ENCODE data around the gene ZCCHC14. TPM values are rescaled to one million over a fixed set of nuclear protein-coding genes. Genes with fewer than 3 reads are reported as not detected.

Gene ZCCHC14
- total RNA-seq, 1 experiment from 2014 or later, result 37.8 TPM

DNA sequence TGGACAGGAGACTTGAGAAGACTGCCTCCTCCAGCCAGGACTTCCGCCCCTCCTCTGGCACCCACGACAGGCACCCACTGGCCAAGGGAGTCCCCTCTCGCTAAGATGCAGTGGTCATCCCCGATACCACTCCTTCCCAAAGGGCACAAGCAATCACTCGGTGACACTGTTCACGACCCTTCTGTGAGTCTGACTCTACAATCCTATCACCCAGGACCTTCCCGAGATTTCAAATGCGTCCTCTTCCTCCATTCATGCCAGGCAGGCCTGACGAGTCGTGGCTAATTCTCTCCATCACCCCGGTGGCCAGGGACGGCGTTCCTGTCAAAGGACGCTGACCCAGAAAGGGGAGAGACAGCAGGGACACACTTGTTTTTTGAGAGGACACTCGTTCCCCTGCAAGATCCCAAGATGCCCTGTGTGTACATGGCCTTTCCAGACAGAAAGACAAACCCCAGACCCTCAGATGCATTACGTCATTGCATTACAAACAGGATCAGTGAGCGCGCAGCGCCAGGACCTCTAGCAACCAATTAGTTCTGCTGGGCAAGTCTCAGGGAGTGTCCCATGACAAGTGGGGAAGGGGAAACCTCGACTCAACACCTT, 121.5 kb downstream of the ZCCHC14 start:
- H2AFZ ChIP-seq (ENCODE audit: low read depth, low read length, poor library complexity, severe bottlenecking), result no peak overlapping the region
- no peak overlapping the region for H3K4me3 ChIP-seq (replicated peaks in 1 of 2; ENCODE audit: low read depth in 1 of 2, low read length in 2 of 2)
- TF ChIP-seq, protein P1, sequence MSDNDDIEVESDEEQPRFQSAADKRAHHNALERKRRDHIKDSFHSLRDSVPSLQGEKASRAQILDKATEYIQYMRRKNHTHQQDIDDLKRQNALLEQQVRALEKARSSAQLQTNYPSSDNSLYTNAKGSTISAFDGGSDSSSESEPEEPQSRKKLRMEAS (IDR thresholded peaks at IDR 0.05), result no peak
- no peak for TF ChIP-seq SRF (IDR thresholded peaks at IDR 0.05; ENCODE audit: low read depth)
- TF ChIP-seq, protein P2, sequence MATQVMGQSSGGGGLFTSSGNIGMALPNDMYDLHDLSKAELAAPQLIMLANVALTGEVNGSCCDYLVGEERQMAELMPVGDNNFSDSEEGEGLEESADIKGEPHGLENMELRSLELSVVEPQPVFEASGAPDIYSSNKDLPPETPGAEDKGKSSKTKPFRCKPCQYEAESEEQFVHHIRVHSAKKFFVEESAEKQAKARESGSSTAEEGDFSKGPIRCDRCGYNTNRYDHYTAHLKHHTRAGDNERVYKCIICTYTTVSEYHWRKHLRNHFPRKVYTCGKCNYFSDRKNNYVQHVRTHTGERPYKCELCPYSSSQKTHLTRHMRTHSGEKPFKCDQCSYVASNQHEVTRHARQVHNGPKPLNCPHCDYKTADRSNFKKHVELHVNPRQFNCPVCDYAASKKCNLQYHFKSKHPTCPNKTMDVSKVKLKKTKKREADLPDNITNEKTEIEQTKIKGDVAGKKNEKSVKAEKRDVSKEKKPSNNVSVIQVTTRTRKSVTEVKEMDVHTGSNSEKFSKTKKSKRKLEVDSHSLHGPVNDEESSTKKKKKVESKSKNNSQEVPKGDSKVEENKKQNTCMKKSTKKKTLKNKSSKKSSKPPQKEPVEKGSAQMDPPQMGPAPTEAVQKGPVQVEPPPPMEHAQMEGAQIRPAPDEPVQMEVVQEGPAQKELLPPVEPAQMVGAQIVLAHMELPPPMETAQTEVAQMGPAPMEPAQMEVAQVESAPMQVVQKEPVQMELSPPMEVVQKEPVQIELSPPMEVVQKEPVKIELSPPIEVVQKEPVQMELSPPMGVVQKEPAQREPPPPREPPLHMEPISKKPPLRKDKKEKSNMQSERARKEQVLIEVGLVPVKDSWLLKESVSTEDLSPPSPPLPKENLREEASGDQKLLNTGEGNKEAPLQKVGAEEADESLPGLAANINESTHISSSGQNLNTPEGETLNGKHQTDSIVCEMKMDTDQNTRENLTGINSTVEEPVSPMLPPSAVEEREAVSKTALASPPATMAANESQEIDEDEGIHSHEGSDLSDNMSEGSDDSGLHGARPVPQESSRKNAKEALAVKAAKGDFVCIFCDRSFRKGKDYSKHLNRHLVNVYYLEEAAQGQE (IDR thresholded peaks at IDR 0.05; ENCODE audit: low read depth), result no peak
- TF ChIP-seq SIN3A (IDR thresholded peaks at IDR 0.05; ENCODE audit: low read depth), result no peak
- TF ChIP-seq, protein P3, sequence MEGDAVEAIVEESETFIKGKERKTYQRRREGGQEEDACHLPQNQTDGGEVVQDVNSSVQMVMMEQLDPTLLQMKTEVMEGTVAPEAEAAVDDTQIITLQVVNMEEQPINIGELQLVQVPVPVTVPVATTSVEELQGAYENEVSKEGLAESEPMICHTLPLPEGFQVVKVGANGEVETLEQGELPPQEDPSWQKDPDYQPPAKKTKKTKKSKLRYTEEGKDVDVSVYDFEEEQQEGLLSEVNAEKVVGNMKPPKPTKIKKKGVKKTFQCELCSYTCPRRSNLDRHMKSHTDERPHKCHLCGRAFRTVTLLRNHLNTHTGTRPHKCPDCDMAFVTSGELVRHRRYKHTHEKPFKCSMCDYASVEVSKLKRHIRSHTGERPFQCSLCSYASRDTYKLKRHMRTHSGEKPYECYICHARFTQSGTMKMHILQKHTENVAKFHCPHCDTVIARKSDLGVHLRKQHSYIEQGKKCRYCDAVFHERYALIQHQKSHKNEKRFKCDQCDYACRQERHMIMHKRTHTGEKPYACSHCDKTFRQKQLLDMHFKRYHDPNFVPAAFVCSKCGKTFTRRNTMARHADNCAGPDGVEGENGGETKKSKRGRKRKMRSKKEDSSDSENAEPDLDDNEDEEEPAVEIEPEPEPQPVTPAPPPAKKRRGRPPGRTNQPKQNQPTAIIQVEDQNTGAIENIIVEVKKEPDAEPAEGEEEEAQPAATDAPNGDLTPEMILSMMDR (IDR thresholded peaks at IDR 0.05 in 2 of 3, conservative IDR thresholded peaks at IDR 0.05 in 1 of 3; ENCODE audit: borderline replicate concordance in 1 of 3, insufficient read depth in 1 of 3, low read depth in 2 of 3, low read length in 2 of 3), result no peak
- no peak for TF ChIP-seq FOSL1 (IDR thresholded peaks at IDR 0.05; ENCODE audit: low read depth)
- TF ChIP-seq, protein P4, sequence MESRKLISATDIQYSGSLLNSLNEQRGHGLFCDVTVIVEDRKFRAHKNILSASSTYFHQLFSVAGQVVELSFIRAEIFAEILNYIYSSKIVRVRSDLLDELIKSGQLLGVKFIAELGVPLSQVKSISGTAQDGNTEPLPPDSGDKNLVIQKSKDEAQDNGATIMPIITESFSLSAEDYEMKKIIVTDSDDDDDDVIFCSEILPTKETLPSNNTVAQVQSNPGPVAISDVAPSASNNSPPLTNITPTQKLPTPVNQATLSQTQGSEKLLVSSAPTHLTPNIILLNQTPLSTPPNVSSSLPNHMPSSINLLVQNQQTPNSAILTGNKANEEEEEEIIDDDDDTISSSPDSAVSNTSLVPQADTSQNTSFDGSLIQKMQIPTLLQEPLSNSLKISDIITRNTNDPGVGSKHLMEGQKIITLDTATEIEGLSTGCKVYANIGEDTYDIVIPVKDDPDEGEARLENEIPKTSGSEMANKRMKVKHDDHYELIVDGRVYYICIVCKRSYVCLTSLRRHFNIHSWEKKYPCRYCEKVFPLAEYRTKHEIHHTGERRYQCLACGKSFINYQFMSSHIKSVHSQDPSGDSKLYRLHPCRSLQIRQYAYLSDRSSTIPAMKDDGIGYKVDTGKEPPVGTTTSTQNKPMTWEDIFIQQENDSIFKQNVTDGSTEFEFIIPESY (IDR thresholded peaks at IDR 0.05; ENCODE audit: extremely low read depth, insufficient replicate concordance, low read length), result no peak
- no peak for TF ChIP-seq ELF1 (IDR thresholded peaks at IDR 0.05; ENCODE audit: borderline replicate concordance, low read depth)
- TF ChIP-seq ZFX (IDR thresholded peaks at IDR 0.05), result no peak
- TF ChIP-seq YY1 (IDR thresholded peaks at IDR 0.05; ENCODE audit: extremely low read depth, insufficient replicate concordance, low read depth, low read length), result no peak
- TF ChIP-seq, protein P5, sequence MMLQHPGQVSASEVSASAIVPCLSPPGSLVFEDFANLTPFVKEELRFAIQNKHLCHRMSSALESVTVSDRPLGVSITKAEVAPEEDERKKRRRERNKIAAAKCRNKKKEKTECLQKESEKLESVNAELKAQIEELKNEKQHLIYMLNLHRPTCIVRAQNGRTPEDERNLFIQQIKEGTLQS (IDR thresholded peaks at IDR 0.05), result no peak
- no peak for TF ChIP-seq POLR2AphosphoS5 (IDR thresholded peaks at IDR 0.05; ENCODE audit: low read depth, low read length)
- no peak for TF ChIP-seq CEBPB (IDR thresholded peaks at IDR 0.05; ENCODE audit: low read depth)
- TF ChIP-seq JUND (IDR thresholded peaks at IDR 0.05), result no peak
- TF ChIP-seq POLR2A (IDR thresholded peaks at IDR 0.05; ENCODE audit: borderline replicate concordance, extremely low read depth, insufficient read depth, insufficient read length), result no peak
- TF ChIP-seq EZH2phosphoT487 (IDR thresholded peaks at IDR 0.05; ENCODE audit: borderline replicate concordance), result no peak
- TF ChIP-seq EGR1 (IDR thresholded peaks at IDR 0.05; ENCODE audit: low read depth), result no peak
- TF ChIP-seq TCF7L2 (IDR thresholded peaks at IDR 0.05; ENCODE audit: borderline replicate concordance, extremely low read depth, insufficient read depth, insufficient read length), result no peak
- no peak for TF ChIP-seq SP1 (IDR thresholded peaks at IDR 0.05; ENCODE audit: low read depth)
- H3K4me1 ChIP-seq (ENCODE audit: control insufficient read depth in 1 of 2, insufficient read depth in 2 of 2, low read length in 2 of 2), result peaks cover 10 to 11% of the 10 kb centered on the region in 2 experiments
- no peak for DNase-seq (ENCODE audit: low read depth, low spot score)
- ChIA-PET RAD21 (ENCODE audit: low non-redundant PET in 1 of 2, low total read pairs in 2 of 2, uncharacterized antibody in 2 of 2, unreplicated experiment in 2 of 2) (no interaction called here), POLR2A (no interaction called here), CTCF (no interaction called here)
- H3K79me2 ChIP-seq (ENCODE audit: insufficient read depth, low read length), result peaks cover 97% of the 10 kb centered on the region
- peaks cover 9% of the 10 kb centered on the region; the same call in 1 of the 2 replicates for H4K20me1 ChIP-seq (ENCODE audit: insufficient read depth)
- no peaks in the 10 kb centered on the region for H3K9me2 ChIP-seq (ENCODE audit: insufficient read depth)
- H3K4me2 ChIP-seq (ENCODE audit: low read length), result no peak overlapping the region
- no TSS peak for BruUV-seq (replicated peaks)
- no peaks in the 10 kb centered on the region for H3K9me3 ChIP-seq (ENCODE audit: control insufficient read depth in 1 of 2, insufficient read depth in 1 of 2, low read depth in 1 of 2, low read length in 2 of 2)
- H3K36me3 ChIP-seq (ENCODE audit: control insufficient read depth in 1 of 2, insufficient read depth in 2 of 2, low read length in 2 of 2), result no peaks in the 10 kb centered on the region; a peak in 1 of 4 replicates
- H3K9ac ChIP-seq (ENCODE audit: low read length), result no peak overlapping the region
- H3K27me3 ChIP-seq (ENCODE audit: insufficient read depth, low read length), result no peaks in the 10 kb centered on the region
- H3K27ac ChIP-seq (ENCODE audit: low read depth, low read length), result no peak overlapping the region
- intact Hi-C loops (cut with micrococcal nuclease), result no loop called here
- no peak for ATAC-seq

Measured in HCT116 (cell line).